Stimulated activated CD4-positive, alpha-beta T cell treated with anti-CD3 and anti-CD28 coated beads, Interleukin-1b, Interleukin-23, amount 100 ng/mL, for 48 hours (primary cell): Measurements from ENCODE around the gene ABHD6.
"Not testable (repeated sequence)": the region's sequence is repeated elsewhere in the genome, so short reads cannot be mapped to it uniquely, and the experiment has no call there.

Source experiments
- DNase-seq: peaks from one replicate; pipeline ENCODE4 v3.0.0-alpha.2; 2020

Gene ABHD6, protein sequence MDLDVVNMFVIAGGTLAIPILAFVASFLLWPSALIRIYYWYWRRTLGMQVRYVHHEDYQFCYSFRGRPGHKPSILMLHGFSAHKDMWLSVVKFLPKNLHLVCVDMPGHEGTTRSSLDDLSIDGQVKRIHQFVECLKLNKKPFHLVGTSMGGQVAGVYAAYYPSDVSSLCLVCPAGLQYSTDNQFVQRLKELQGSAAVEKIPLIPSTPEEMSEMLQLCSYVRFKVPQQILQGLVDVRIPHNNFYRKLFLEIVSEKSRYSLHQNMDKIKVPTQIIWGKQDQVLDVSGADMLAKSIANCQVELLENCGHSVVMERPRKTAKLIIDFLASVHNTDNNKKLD

DNA sequence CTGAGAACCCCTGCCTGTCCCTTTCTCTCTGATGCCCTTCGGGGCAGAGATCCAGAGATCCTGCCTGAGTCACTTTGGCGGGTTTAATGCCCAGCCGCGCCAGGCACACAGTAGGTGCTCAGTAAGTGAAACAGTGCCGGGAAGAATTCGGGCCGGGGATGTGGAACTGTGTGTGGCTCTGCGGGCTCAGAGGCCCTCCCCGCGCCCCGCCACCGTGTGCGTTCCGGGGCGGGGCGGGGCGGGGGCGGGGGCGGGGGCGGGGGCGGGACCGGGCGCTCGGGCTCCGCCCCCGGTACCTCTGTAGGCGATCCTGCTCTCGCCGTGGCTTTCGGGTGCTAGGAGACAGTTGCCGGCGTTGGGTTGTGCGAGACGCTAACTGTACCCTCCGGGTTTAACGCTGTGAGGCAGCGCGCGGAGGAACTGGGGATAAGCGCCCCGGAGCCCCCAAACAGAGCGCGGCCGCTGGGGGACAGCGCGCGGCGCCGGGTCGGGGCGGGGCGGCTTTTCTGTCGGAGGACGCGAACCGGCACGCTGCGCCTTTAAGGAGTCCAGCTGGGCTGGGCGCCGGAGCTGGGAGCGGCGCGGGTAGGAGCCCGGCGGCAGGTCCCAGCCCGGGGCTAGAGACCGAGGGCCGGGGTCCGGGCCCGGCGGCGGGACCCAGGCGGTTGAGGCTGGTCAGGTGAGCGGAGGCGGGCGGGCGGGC lies at the start of gene ABHD6:
Gene ABHD6, plus strand, starts transcription at position 555 of the 703 bp plus-strand sequence. CDS start 18,795 bp downstream, outside the sequence.
- peak; percentile 77 for DNase-seq

DNA sequence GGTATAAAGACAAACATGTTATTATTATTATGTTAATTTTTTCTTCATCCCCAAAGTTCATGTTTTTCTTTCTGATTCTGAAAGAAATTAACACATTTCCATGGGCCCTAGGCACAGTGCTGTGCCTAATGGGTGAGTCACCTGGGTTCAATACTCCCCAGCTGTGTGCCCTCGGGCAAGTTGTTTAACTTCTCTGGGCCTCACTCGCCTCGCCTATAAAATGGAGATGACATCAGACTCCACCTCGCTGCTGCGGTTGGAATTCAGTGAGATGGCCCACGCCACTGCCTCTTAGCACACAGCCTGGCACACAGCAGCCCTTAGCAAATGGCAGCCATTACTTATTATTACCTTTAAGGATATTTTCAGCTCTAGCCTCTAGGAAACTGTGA lies 49.4 kb upstream of the ABHD6 start:
- no peak for DNase-seq

DNA sequence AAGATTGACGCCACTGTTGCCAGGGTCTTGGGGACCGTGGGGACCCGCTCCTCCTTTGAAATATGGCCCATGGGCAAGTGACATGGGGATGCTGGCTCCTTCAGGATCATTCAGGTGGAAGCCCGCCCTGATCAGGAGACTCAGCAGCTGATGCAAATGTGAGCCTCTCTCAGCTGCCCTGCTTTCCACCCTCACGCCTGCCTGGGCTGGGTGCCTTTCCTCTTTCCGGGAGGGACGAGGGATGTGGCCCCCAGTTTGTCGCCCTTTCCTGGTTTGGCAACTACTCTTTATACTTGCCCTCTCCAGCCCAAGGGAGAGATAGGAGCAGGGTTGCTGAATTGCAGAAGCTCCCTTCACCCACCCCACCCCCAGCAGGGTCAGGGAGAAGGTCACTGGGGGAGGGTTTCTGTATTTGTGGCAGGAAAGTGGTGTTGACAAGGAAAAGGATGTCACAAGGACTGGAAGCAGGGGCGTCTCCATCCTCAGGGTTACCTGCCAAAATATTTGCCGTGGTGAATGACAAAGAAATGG lies 48.6 kb upstream of the ABHD6 start:
- DNase-seq, result no peak

DNA sequence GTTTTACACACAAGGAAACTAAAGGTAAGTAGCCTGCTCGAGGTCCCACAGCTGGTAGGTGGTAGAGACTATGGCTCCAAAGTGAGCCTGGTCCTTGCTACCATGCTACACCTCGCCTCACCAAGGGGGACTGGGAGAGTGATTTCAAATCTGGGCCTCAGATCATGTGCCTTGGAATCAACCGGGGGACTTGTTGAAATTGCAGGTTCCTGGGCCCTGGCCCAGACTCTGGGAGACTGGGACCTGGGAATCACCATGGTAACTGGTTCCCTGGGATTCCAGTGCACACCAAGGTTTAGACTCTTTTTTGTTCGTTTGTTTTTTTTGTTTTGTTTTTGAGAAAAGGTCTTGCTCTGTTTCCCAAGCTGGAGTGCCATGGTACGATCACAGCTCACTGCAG lies 47.9 kb upstream of the ABHD6 start:
- DNase-seq, result no peak

DNA sequence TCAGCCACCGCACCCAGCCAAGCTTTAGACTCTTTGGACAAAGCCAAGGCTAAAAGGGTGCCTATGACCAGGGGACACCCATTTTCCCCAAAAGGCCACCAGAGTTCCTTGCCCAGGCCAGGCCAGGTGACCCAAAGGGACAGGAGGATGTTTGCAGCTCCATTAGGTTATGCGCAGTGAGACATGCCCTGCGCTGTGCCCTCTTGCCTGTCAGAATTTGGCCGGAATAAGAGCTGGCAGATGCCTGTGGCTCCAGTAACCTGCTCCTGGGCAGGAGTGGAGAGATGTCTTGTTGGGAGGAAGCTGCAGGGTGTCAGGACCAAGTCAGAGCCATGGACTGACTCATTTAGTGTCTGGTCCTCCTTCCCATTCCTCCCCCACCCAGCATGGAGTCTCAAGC lies 47.3 kb upstream of the ABHD6 start:
- DNase-seq, result no peak

DNA sequence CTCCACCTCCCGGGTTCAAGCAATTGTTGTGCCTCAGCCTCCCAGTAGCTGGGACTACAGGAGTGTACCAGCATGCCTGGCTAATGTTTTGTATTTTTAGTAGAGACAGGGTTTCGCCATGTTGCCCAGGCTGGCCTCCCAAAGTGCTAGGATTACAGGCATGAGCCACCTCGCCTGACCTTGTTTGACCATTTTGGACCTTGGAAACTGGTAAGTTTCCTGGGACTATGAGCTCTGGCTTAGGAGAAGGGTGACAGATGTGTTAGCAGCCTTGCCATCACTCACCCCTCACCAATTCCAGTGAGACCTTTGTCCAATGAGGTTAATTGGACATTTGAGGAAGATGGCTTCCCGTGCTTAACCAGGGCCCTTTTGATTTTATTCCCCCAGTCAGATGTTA lies 46.7 kb upstream of the ABHD6 start:
- DNase-seq, result no peak

DNA sequence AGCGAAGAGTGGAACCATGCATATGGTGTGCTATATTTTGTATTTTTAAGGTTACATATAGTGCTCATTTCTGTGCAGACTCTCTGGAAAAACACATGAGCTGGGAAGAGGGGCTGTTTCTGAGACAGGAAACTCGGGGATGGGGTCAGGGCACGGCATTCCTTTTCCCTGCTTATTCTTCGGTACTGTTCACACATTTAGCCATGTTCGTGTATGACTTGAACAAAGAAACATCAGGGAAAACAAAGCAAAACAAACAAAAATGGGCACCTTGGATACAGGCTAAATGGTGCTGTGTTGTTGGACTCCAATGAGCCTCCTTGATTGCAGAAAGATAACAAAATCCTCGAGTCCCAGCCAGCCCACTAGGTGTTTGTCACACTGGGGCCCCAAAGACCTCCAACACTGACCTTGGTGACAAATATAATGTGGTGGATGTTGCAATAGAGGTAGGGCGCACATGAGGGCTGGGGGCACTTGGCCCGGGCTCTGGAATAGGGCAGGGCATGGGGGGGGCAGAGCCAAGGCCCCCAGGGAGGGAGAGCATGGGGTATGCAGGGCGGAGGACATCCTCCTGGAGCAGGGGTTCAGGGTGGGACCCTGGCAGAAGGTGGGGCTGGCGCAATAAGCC lies 46.1 kb upstream of the ABHD6 start:
- DNase-seq, result no peak

DNA sequence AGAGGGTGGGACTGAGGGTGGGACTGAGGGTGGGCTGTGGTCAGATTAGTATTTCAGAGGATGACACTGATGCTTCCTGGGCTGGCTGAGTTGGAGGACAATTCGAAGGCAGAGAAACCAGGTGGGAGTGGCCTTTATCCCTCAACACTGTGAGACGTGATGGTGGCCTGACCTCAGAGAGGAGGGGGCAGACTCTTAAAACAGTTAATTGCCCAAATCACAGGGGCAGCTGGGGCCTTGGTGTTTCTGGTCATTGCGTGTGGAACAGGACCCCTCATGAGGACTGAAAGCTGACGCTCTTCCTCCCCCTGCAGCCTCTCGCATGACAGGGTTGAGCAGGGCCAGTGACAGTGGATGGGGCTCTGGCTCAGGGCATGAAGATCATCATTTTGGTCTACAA lies 45.5 kb upstream of the ABHD6 start:
- no peak for DNase-seq

DNA sequence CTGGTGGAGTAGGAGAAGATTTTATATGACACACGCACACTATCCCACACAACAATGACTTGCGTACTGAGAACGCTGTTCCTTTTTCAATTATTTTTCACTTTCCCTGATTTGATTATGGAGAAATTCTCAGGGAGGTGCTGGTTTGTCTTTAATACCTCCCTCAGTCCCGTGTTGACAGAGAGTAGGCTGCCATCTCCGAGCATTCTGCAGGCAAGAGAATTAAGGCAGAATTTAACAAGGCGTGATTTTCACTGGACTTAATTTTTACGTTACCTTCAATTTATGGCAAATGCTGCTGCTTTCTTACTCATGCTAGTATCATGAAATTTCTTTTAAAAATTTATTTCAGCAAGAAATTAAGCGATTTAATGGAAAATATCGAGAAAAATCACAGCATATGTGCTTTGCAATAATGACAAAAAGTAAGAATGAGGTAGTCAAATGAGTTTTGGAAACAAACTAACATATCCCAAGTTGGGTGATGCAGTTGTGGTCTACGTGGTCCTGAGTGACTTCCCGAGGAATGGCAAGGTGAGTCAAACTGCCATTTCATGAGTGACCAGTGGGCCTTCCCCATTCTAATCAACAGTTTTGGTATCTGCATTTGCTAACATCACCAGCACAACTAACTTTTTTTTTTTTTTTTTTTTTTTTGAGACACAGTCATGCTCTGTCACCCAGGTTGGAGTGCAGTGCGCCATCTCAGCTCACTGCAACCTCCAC lies 43.7 kb upstream of the ABHD6 start:
- DNase-seq, result no peak

DNA sequence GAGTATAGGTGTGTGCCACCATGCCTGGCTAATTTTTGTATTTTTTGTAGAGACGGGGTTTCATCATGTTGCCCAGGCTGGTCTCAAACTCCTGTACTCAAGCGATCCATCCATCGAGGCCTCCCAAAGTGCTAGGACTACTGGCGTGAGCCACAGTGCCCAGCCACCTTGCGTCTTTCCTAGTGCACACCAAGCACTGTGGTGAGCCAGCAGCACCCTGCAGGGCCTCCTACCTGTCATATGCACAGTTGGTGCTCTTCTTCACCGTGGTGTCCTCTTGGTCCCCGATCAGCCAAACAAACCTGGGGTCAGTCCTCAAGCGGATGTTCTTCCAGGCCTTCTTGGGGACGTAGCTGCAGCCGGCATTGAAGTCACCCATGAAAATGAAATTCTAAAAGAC lies 40.0 kb upstream of the ABHD6 start:
- no peak for DNase-seq

DNA sequence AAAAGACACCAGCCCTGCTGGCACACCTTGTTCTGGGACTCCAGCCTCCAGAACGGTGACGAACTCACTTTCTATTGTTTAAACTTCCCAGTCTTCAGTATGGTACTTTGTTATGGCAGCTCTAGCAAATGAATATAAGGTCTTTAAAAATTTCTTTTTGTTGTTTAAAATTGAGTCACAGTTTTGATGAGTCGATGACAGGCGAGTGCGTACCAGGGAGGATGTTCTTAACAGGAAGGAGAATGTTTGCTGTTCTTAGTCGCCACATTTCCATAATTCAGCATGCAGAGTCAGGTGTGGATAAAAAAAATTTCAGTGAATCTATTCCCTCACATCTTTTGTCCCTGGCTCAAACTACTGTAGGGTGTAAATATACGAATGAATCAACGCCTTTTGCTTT lies 39.2 kb upstream of the ABHD6 start:
- no peak for DNase-seq

DNA sequence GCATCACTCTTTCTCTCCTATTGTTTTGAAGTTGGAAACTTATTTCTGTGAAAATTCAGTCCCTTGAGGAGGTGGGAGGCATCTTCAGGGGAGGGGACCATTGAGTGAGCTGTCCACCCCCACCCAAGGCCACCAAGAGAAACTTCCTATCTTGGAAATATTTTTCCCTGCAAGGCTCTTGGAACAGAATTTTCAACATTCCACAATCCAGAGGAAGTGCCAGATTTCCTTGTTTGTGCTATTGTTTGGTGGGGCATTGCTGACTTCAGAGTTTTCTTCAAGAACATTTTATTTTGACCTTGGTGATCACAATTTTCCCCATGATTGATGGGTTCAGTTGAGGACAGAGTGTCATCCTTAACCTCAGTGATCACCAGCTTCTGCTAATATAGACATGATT lies 38.8 kb upstream of the ABHD6 start:
- no peak for DNase-seq

DNA sequence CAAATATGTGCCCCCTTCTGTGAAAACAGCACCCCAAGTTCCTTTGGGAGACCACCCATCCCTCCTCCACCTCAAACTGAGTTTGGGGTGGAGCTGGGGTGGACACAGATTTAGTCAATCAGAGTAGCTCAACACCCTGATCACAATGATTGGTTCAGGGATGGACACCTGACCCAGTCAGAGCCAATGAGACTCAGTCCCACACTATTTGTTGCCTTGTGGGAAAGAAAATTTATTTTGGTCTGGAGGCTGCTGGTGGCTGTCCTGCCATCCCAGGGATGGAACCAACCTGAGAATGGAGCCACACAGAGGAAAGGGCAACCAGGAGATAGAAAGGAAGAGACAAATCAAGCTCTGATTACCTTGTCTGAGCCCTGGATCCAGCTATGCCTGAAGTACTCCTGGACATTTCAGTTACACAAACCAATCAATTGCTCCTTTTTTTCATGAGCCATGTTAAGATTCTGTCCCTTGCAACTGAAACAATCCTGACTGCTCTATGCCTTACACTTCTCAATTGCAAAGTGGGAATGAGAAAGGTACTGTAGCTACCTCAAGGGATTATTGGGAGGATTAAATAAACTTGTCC lies 37.4 kb upstream of the ABHD6 start:
- no peak for DNase-seq

DNA sequence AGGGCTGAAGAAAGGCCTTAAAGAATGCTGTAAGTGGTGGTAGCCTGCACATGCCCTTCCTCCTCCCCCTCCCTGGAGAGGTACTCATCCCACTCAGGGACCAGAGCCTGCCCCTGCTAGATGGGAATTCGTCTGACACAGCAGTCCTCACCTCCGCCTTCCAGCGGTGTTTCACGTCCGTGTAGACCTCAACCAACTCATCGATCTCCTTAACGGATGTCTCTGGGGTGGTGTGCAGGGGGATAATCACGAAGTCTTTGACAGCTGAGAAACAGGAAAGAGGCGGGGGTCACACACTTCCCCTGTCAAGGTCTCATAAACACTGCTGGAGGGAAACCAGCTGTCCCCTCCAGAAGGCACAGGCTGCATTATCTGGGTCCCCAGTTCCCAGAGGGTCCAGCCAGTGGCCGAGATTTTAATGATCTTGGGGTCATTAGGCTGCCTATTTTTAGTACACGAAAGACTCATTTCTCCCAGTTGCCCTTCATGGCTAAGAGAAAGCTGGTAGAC lies 36.7 kb upstream of the ABHD6 start:
- DNase-seq, result no peak

DNA sequence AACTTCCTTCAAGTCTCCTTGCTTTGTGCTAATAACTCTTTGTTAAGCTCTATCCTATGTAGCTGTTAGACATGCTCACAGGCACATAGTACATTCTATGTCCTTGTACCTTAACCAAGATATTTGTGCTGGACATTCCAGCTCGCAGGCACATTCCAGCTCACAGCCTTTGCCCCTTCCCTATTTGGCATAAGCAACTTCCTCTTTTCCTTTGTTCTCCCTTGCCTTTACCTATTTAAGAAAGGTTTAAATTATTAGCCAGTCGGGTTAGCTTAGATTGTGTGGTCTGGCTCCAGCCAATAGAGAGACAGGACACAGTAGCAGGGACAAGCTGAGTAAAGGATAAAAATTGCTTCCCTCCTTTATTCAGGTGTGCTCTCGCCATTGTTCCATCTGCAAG lies 36.1 kb upstream of the ABHD6 start:
- DNase-seq, result not testable (repeated sequence)

DNA sequence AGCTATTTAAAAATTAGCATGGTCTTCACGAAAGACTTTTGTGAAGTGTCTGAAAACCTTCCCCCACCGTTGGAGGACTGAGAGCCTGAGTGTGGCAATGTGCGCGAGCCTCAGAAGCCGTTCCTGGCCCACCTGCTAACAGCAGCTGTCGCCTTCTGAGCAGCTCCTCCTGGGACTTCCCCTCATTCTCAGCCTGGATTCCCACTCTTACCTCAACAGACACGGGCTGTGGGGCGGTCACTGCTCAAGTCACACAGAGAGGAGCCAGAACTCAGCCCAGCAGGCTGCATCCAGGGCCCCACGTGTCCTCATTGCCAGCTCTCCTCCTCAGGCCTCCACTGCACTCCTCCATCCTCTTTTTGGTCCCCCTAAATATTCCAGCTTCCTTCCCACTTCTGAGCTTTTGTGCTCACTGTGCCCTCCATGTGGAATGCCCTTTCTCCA lies 34.7 kb upstream of the ABHD6 start:
- no peak for DNase-seq

DNA sequence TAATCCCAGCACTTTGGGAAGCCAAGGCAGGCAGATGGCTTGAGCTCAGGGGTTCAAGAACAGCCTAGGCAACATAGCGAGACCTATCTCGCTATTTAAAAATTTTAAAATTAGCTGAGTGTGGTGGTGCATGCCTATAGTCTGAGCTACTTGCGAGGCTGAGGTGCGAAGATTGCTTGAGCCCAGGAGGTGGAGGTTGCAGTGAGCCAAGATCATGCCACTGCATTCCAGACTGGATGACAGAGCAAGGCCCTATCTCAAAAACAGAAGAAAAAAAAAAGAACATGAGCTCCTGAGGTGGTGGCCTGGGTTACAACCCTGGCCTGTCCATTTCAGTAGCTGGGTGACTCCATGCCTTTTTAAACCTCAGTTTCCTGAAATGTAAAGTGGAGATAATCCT lies 34.1 kb upstream of the ABHD6 start:
- DNase-seq, result no peak

DNA sequence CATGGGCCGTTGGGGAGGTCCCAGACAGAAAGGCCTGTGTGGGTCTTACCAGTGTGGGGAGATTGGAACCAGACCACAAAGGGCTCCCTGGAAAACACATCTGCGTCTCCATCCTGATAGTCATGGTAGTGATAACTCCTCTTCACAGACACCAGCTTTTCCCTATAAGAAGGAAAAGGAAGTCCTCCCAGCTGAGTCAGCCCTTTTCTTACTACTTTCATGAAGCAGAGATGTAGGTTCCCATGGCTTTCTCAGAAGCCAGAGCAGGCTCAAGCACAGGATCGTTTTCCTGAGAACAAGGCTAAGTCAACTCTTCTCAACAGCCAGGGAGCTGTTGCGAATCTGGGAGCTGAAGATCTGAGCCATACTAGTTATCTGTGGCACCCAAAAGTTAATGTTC lies 32.9 kb upstream of the ABHD6 start:
- DNase-seq, result no peak

DNA sequence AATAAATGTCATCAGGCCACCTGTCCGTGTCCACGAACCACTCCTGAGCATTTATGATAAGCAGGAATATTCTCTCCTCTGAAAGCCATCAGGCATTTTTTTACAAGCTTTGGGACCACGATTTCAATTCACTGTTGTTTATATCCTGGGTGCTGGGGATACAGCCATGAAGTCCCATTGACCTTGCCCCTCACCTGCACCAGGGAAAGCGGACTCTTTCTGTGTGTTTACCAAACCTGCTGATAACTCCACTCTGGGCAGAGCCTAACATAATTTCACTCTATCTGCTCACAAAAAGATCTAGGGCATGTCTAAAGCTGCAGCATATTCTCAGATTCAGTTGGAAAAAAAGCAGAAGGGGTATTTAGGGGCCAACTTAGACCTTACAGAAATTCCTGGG lies 31.6 kb upstream of the ABHD6 start:
- no peak for DNase-seq

DNA sequence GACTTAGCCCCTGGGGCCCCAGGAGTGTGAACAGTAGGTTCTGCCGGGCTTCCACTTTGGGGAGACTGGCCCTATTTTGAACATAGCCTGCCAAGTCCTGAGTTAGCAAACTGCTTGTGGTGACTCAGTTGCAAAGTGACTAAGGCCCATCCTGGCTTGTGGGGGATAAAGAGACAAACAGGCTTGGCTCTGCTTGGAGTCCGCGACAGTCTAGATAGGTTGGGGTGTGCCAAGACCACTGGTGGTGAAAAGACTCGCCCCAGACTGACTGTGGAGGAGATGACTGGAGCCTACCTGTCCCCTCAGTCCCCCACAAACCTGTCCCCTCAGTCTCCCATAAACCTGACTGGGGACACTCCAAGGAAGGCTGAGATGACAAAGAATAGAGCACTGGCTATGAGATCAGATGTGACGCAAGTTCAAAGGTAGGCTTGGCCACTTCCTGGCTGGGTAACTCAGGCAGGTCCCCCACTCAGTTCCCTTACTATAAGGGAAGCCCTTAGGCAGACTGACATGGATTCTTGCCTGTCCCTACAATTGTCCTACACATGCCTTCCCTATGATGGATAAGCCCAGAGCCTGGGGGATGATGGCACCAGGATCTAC lies 31.1 kb upstream of the ABHD6 start:
- DNase-seq, result peak; percentile 55

DNA sequence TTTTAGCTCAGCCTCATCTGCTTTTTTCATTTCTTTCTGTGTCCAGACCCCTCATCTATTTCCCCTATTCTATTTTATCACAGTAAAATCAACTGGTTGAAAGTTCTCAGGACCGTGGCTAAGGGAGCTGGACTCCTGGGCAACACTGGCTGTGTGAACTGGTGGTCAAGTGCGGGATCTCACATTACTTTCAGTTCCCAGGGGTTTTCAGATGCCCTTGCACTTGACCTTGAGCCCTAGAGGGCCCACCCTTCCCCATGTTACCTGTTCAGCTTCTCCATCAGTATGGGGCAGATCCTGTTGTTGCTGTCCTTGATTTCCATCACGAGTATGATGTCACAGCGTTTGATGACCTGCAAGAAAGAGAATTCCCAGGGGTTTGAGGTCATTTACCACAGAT lies 29.6 kb upstream of the ABHD6 start:
- no peak for DNase-seq

DNA sequence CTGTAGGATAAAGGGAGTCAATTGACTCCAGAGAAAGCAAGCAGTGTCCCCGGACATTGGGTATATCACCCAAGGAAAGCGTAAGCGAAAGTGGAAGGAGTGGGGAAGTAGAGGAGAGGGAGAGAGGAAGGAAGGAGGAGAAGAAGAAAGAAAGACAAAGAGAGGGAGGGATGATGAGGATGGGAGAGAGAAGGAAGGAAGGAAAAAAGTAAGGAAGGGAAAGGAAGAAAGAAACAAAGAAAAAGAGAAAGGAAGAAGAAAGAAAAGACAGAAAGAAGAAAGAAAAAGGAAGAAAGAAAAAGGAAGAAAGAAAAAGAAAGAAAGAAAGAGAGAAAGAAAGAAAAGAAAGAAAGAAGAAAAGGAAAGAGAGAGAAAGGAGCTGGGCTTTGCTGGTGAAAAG lies 27.7 kb upstream of the ABHD6 start:
- no peak for DNase-seq
